Neural progenitor cell (in vitro differentiated cells): Measurements from ENCODE around the gene QPCT. TPM values are rescaled to one million over a fixed set of nuclear protein-coding genes. Genes with fewer than 3 reads are reported as not detected.

Source experiments
- DNase-seq: peaks from one replicate; pipeline ENCODE4 v3.0.0-alpha.2; 2016; ENCODE audit warnings: low spot score
- H2AFZ ChIP-seq: fragments of 200-600 bp; sonication (generic); replicated peaks from 2 replicates; pipeline ENCODE4 v1.6.1; 2016; ENCODE audit warnings: antibody characterized with exemption
- H3F3A ChIP-seq: fragments of 200-600 bp; sonication (generic); 2 replicates; pipeline ENCODE4 v1.6.1; 2016; ENCODE audit warnings: antibody characterized with exemption, low read depth
- H3K27ac ChIP-seq: fragments of 200-600 bp; sonication (generic); 2 replicates; pipeline ENCODE4 v1.5.1; 2016; ENCODE audit warnings: mild to moderate bottlenecking
- H3K27me3 ChIP-seq: fragments of 200-600 bp; sonication (generic); 2 replicates; pipeline ENCODE4 v1.6.1; 2016; ENCODE audit warnings: mild to moderate bottlenecking, moderate library complexity
- H3K36me3 ChIP-seq: fragments of 200-600 bp; sonication (generic); 2 replicates; pipeline ENCODE4 v1.5.1; 2016
- H3K4me1 ChIP-seq: fragments of 200-600 bp; sonication (generic); 2 replicates; pipeline ENCODE4 v1.6.1; 2016; ENCODE audit warnings: mixed run types
- H3K4me2 ChIP-seq: fragments of 200-600 bp; sonication (generic); 2 replicates; pipeline ENCODE4 v1.6.1; 2016
- H3K4me3 ChIP-seq: fragments of 200-600 bp; sonication (generic); 2 replicates; pipeline ENCODE4 v1.5.1; 2016
- H3K79me2 ChIP-seq: fragments of 200-600 bp; sonication (generic); 2 replicates; pipeline ENCODE4 v1.6.1; 2016; ENCODE audit warnings: low read depth
- H3K9ac ChIP-seq: fragments of 200-600 bp; sonication (generic); 2 replicates; pipeline ENCODE4 v1.6.1; 2016
- H3K9me3 ChIP-seq: fragments of 200-600 bp; sonication (generic); 2 replicates; pipeline ENCODE4 v1.5.1; 2016; ENCODE audit warnings: low read depth
- H4K20me1 ChIP-seq: fragments of 200-600 bp; sonication (generic); 2 replicates; pipeline ENCODE4 v1.6.1; 2016; ENCODE audit warnings: low read depth
- H3K27ac Mint-ChIP-seq: 3 replicates; pipeline ENCODE4 v1.8.0; 2021; ENCODE audit warnings: mixed read lengths
- H3K27me3 Mint-ChIP-seq: 2 replicates; pipeline ENCODE4 v1.8.0; 2022; ENCODE audit warnings: low read depth, mild to moderate bottlenecking, inconsistent platforms, moderate library complexity, mixed read lengths; ENCODE audit not compliant: insufficient read depth
- H3K36me3 Mint-ChIP-seq: 3 replicates; pipeline ENCODE4 v1.8.0; 2021; ENCODE audit warnings: mixed read lengths
- H3K4me1 Mint-ChIP-seq: 3 replicates; pipeline ENCODE4 v1.8.0; 2021; ENCODE audit warnings: mixed read lengths
- H3K4me3 Mint-ChIP-seq: 3 replicates; pipeline ENCODE4 v1.8.0; 2021; ENCODE audit warnings: mild to moderate bottlenecking, moderate library complexity, mixed read lengths
- H3K9me3 Mint-ChIP-seq: 3 replicates; pipeline ENCODE4 v1.8.0; 2020; ENCODE audit warnings: mixed read lengths
- EZH2 ChIP-seq: fragments of 200-600 bp; sonication (generic); IDR thresholded peaks from 2 replicates; pipeline ENCODE4 v1.6.1; 2017; ENCODE audit warnings: antibody characterized with exemption, mild to moderate bottlenecking, moderate library complexity
- EZH2phosphoT487 ChIP-seq: fragments of 200-600 bp; sonication (generic); IDR thresholded peaks from 2 replicates; pipeline ENCODE4 v1.6.1; 2017; ENCODE audit warnings: antibody characterized with exemption
- total RNA-seq: library from RNA; depleted of rRNA; stranded (reverse); fragments of >200 nt; gene quantifications from 2 replicates; pipeline ENCODE4 v1.2.3, GENCODE V29; 2015; ENCODE audit warnings: low replicate concordance
- TF ChIP-seq, protein P1 (sequence below): fragments of 200-600 bp; sonication (generic); IDR thresholded peaks from 2 replicates; pipeline ENCODE4 v1.5.1; 2017; ENCODE audit warnings: antibody characterized with exemption, mild to moderate bottlenecking

Gene QPCT
- total RNA-seq, 1 donor from 2014 or later = not detected

DNA sequence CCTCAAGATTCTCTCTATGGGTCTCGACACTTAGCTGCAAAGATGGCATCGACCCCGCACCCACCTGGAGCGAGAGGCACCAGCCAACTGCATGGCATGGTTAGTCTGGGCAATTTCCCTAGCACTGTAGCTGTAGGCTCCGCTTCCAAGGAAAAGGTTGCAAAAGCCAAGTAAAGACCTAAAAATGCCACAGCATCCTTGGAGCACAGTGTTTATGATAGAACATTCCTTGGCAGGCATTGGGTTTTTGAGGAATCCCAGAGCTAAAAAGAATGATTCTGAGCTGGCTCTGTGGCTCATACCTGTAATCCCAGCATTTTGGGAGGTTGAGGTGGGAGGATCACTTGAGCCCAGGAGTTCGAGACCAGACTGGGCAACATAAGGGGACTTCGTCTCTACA, 22.9 kb downstream of the QPCT start:
- H4K20me1 ChIP-seq = no peaks in the 10 kb centered on the region
- H3K4me3 ChIP-seq = no peak overlapping the region
- H3K9me3 ChIP-seq = no peaks in the 10 kb centered on the region
- no peaks in the 10 kb centered on the region for H3K36me3 ChIP-seq
- H3K9ac ChIP-seq = no peak overlapping the region
- Mint-ChIP-seq H3K9me3 (no peaks in the 10 kb centered on the region), H3K27ac (no peak overlapping the region), H3K4me3 (no peak overlapping the region), H3K27me3 (peaks cover 4% of the 10 kb centered on the region), H3K4me1 (no peaks in the 10 kb centered on the region), H3K36me3 (no peaks in the 10 kb centered on the region)
- H3K4me2 ChIP-seq = no peak overlapping the region
- H2AFZ ChIP-seq = no peak overlapping the region
- no peaks in the 10 kb centered on the region for H3K4me1 ChIP-seq
- H3K79me2 ChIP-seq = no peaks in the 10 kb centered on the region
- DNase-seq = no peak
- TF ChIP-seq, protein P1, sequence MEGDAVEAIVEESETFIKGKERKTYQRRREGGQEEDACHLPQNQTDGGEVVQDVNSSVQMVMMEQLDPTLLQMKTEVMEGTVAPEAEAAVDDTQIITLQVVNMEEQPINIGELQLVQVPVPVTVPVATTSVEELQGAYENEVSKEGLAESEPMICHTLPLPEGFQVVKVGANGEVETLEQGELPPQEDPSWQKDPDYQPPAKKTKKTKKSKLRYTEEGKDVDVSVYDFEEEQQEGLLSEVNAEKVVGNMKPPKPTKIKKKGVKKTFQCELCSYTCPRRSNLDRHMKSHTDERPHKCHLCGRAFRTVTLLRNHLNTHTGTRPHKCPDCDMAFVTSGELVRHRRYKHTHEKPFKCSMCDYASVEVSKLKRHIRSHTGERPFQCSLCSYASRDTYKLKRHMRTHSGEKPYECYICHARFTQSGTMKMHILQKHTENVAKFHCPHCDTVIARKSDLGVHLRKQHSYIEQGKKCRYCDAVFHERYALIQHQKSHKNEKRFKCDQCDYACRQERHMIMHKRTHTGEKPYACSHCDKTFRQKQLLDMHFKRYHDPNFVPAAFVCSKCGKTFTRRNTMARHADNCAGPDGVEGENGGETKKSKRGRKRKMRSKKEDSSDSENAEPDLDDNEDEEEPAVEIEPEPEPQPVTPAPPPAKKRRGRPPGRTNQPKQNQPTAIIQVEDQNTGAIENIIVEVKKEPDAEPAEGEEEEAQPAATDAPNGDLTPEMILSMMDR = no peak
- no peak overlapping the region for H3K27ac ChIP-seq
- H3F3A ChIP-seq = no peaks in the 10 kb centered on the region
- no peaks in the 10 kb centered on the region for H3K27me3 ChIP-seq

DNA sequence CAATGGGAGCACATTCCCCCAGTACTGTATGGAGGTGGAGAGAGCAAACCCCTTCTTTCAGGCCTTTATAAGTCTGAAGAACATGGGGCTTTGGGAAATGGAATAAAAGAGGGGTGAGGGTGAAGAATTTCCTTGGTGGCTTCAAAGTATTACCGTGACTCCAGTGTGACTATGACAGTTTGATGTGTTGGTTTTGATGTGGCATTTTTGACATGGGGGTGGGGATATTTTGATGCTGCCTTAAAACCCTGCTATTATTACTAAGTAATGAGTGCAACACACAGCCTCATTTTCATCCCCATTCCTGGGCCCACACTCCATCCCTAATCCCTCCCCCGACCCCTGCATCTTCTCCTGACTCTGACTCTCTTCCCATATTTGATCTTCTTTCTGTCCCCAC, 23.6 kb downstream of the QPCT start:
- Histone ChIP-seq H3K36me3 (no peaks in the 10 kb centered on the region), H3K4me3 (no peak overlapping the region), H3K9me3 (no peaks in the 10 kb centered on the region), H3K79me2 (no peaks in the 10 kb centered on the region), H3K4me2 (no peak overlapping the region), H3F3A (no peaks in the 10 kb centered on the region), H2AFZ (no peak overlapping the region), H3K4me1 (no peaks in the 10 kb centered on the region), H3K27me3 (no peaks in the 10 kb centered on the region), H3K9ac (no peak overlapping the region), H4K20me1 (no peaks in the 10 kb centered on the region), H3K27ac (no peak overlapping the region)
- TF ChIP-seq EZH2 (no peak), EZH2phosphoT487 (no peak)
- TF ChIP-seq, protein P1 = no peak
- Mint-ChIP-seq H3K4me3 (no peak overlapping the region), H3K9me3 (no peaks in the 10 kb centered on the region), H3K27ac (no peak overlapping the region), H3K27me3 (peaks cover 4% of the 10 kb centered on the region), H3K36me3 (no peaks in the 10 kb centered on the region), H3K4me1 (no peaks in the 10 kb centered on the region)
- DNase-seq = no peak

DNA sequence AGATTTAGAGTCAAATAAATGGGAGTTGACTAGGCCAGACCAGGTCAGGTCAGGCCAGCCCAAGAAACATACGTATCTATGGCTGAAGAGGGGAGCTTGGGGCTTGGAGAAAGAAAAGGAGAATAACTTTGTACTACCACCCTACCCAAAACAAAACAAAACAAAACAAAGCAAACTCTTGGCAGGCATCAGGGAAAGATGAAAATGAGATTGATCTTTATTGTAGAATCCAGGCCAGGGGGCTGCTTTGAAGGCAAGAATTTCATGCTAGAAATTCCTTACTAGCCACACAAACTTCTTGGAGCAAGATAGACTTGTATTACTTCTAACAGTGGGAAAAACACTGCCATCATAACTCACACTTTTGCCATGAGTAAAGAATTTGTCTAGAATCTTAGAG, 26.2 kb downstream of the QPCT start:
- Mint-ChIP-seq H3K4me3 (no peak overlapping the region), H3K27ac (no peak overlapping the region), H3K36me3 (no peaks in the 10 kb centered on the region), H3K4me1 (peaks cover 6% of the 10 kb centered on the region), H3K27me3 (peaks cover 4% of the 10 kb centered on the region), H3K9me3 (no peaks in the 10 kb centered on the region)
- Histone ChIP-seq H2AFZ (no peak overlapping the region), H3K4me1 (no peaks in the 10 kb centered on the region), H3K79me2 (no peaks in the 10 kb centered on the region), H3F3A (no peaks in the 10 kb centered on the region), H4K20me1 (no peaks in the 10 kb centered on the region), H3K9me3 (no peaks in the 10 kb centered on the region), H3K4me2 (no peak overlapping the region), H3K27ac (no peak overlapping the region), H3K36me3 (no peaks in the 10 kb centered on the region), H3K27me3 (no peaks in the 10 kb centered on the region), H3K9ac (no peak overlapping the region), H3K4me3 (no peak overlapping the region)
- TF ChIP-seq EZH2phosphoT487 = no peak
- TF ChIP-seq EZH2 = no peak
- TF ChIP-seq, protein P1 = no peak
- no peak for DNase-seq

DNA sequence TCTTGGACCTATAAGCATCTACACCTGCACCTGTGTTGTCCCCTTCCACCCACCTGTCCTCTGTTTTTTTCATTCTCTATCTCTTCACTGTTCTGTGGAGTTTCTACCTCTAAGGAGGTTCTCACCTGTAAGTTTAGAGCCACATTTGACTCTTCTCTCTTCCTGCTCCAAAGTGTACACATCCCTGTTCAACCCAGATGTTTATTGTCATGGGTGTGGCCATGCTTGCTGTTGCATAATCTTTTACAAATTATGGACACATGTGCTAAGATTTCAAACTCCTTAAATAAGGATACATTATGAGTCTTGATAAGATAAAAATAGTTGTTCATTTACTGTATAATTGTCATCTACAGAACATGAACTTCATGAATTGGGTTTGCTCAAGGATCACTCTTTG, 27.6 kb downstream of the QPCT start:
- TF ChIP-seq EZH2 (no peak), EZH2phosphoT487 (no peak)
- TF ChIP-seq, protein P1 = no peak

More for the DNA sequence above, 27.6 kb downstream of the QPCT start:
- Histone ChIP-seq H2AFZ (no peak overlapping the region), H3K79me2 (no peaks in the 10 kb centered on the region), H3F3A (no peaks in the 10 kb centered on the region), H3K4me3 (no peak overlapping the region), H4K20me1 (no peaks in the 10 kb centered on the region), H3K36me3 (no peaks in the 10 kb centered on the region), H3K4me2 (no peak overlapping the region), H3K9me3 (no peaks in the 10 kb centered on the region), H3K9ac (no peak overlapping the region), H3K27me3 (no peaks in the 10 kb centered on the region), H3K4me1 (no peaks in the 10 kb centered on the region), H3K27ac (no peak overlapping the region)
- peaks cover 6% of the 10 kb centered on the region for H3K27me3 Mint-ChIP-seq
- H3K4me3 Mint-ChIP-seq = no peak overlapping the region
- DNase-seq = no peak
- H3K27ac Mint-ChIP-seq = no peak overlapping the region
- peaks cover 17% of the 10 kb centered on the region for H3K4me1 Mint-ChIP-seq
- H3K9me3 Mint-ChIP-seq = no peaks in the 10 kb centered on the region
- no peaks in the 10 kb centered on the region for H3K36me3 Mint-ChIP-seq
